HEK293 (cell line): ENCODE results near the gene ZNF681.
"Not testable (repeated sequence)": the region's sequence is repeated elsewhere in the genome, so short reads cannot be mapped to it uniquely, and the experiment has no call there.

Source experiments
- CTCF ChIA-PET: fragments of 350-600 bp; formaldehyde crosslinking; extraction: SDS; loops from one replicate; lab custom pipeline; 2021; ENCODE audit warnings: antibody characterized with exemption; lab: Yijun Ruan, JAX
- POLR2A ChIA-PET: fragments of 300-600 bp; formaldehyde crosslinking; extraction: SDS; loops from one replicate; lab custom pipeline; 2020; ENCODE audit warnings: antibody characterized with exemption, inconsistent platforms; lab: Yijun Ruan, JAX
- H3K27ac ChIP-seq: fragments of 200-500 bp; sonication (Bioruptor generic); 2 replicates; pipeline ENCODE4 v1.5.1; 2014; ENCODE audit warnings: low read depth, low read length, control low read depth, inconsistent platforms; ENCODE audit errors: extremely low read depth
- H3K36me3 ChIP-seq, 2 experiments: fragments of 200-500 bp in 1 of 2; sonication (Bioruptor generic) in 1 of 2; 1 replicate in 1 of 2; 2 replicates in 1 of 2; pipeline ENCODE4 v1.5.1; 2014 to 2017; ENCODE audit warnings: inconsistent platforms in 2 of 2, low read length in 2 of 2; ENCODE audit not compliant: control insufficient read depth in 2 of 2, insufficient read depth in 1 of 2
- H3K4me1 ChIP-seq: fragments of 200-500 bp; sonication (Bioruptor generic); 2 replicates; pipeline ENCODE4 v1.5.1; 2014; ENCODE audit warnings: mild to moderate bottlenecking, low read length, inconsistent platforms; ENCODE audit not compliant: control insufficient read depth, insufficient read depth
- H3K4me3 ChIP-seq: 2 replicates; pipeline ENCODE4 v1.5.1; 2011; ENCODE audit warnings: low read depth, mild to moderate bottlenecking, control low read depth, low read length, moderate library complexity
- H3K9me3 ChIP-seq: fragments of 200-500 bp; sonication (Bioruptor generic); 2 replicates; pipeline ENCODE4 v1.5.1; 2014; ENCODE audit warnings: low read depth, low read length, inconsistent platforms; ENCODE audit not compliant: control insufficient read depth, insufficient read depth
- BCL11A ChIP-seq: fragments of 450-650 bp; formaldehyde crosslinking; IDR thresholded peaks from 2 replicates; pipeline ENCODE4 v1.5.1; 2016; ENCODE audit warnings: low read depth, missing biosample characterization, missing genetic modification characterization
- HOXA7 ChIP-seq: sonication (generic); formaldehyde crosslinking; IDR thresholded peaks from 2 replicates; pipeline ENCODE4 v1.8.1; 2022; ENCODE audit warnings: missing genetic modification reagents, borderline replicate concordance
- IKZF3 ChIP-seq: fragments of 450-650 bp; IDR thresholded peaks from 2 replicates; pipeline ENCODE4 v1.5.0; 2018; ENCODE audit warnings: missing biosample characterization, mild to moderate bottlenecking, missing genetic modification characterization, moderate library complexity
- OSR2 ChIP-seq: fragments of 450-650 bp; formaldehyde crosslinking; IDR thresholded peaks from 2 replicates; pipeline ENCODE4 v1.5.1; 2016; ENCODE audit warnings: missing biosample characterization, missing genetic modification characterization
- SETDB1 ChIP-seq: IDR thresholded peaks from one replicate; pipeline ENCODE4 v1.6.1; 2017; ENCODE audit warnings: mild to moderate bottlenecking, low read length, moderate library complexity, mixed read lengths; ENCODE audit not compliant: insufficient read length
- TRIM28 ChIP-seq: IDR thresholded peaks from 2 replicates; pipeline ENCODE4 v1.6.1; 2011; ENCODE audit warnings: low read length, control low read depth, borderline replicate concordance
- ZBTB48 ChIP-seq: fragments of 450-650 bp; formaldehyde crosslinking; IDR thresholded peaks from 2 replicates; pipeline ENCODE4 v1.5.1; 2016; ENCODE audit warnings: missing biosample characterization, missing genetic modification characterization
- ZFP69B ChIP-seq: fragments of 450-650 bp; formaldehyde crosslinking; IDR thresholded peaks from 2 replicates; pipeline ENCODE4 v1.5.1; 2016; ENCODE audit warnings: missing biosample characterization, missing genetic modification characterization
- ZNF121 ChIP-seq: fragments of 450-650 bp; formaldehyde crosslinking; IDR thresholded peaks from 2 replicates; pipeline ENCODE4 v1.5.1; 2016; ENCODE audit warnings: missing biosample characterization, missing genetic modification characterization
- ZNF132 ChIP-seq: fragments of 450-650 bp; formaldehyde crosslinking; IDR thresholded peaks from 2 replicates; pipeline ENCODE4 v1.5.1; 2017; ENCODE audit warnings: missing biosample characterization, missing genetic modification characterization, borderline replicate concordance
- ZNF138 ChIP-seq: fragments of 450-650 bp; formaldehyde crosslinking; IDR thresholded peaks from 2 replicates; pipeline ENCODE4 v1.5.1; 2016; ENCODE audit warnings: missing biosample characterization, missing genetic modification characterization, borderline replicate concordance
- ZNF214 ChIP-seq: fragments of 450-650 bp; formaldehyde crosslinking; IDR thresholded peaks from 2 replicates; pipeline ENCODE4 v1.5.1; 2017; ENCODE audit warnings: missing biosample characterization, mild to moderate bottlenecking, missing genetic modification characterization, borderline replicate concordance
- ZNF501 ChIP-seq: fragments of 450-650 bp; formaldehyde crosslinking; IDR thresholded peaks from 2 replicates; pipeline ENCODE4 v1.5.1; 2016; ENCODE audit warnings: missing biosample characterization, missing genetic modification characterization
- ZNF544 ChIP-seq: fragments of 450-650 bp; formaldehyde crosslinking; IDR thresholded peaks from 2 replicates; pipeline ENCODE4 v1.5.0; 2017; ENCODE audit warnings: missing biosample characterization, missing genetic modification characterization
- ZNF560 ChIP-seq: fragments of 450-650 bp; formaldehyde crosslinking; IDR thresholded peaks from 2 replicates; pipeline ENCODE4 v1.5.1; 2017; ENCODE audit warnings: missing biosample characterization, missing genetic modification characterization, borderline replicate concordance
- ZNF600 ChIP-seq: fragments of 450-650 bp; formaldehyde crosslinking; IDR thresholded peaks from 2 replicates; pipeline ENCODE4 v1.5.1; 2016; ENCODE audit warnings: missing biosample characterization, missing genetic modification characterization
- ZNF777 ChIP-seq: fragments of 450-650 bp; formaldehyde crosslinking; IDR thresholded peaks from 2 replicates; pipeline ENCODE4 v1.5.1; 2017; ENCODE audit warnings: missing biosample characterization, missing genetic modification characterization, borderline replicate concordance
- ZNF837 ChIP-seq: fragments of 450-650 bp; formaldehyde crosslinking; IDR thresholded peaks from 2 replicates; pipeline ENCODE4 v1.5.1; 2016; ENCODE audit warnings: missing biosample characterization, missing genetic modification characterization
- TF ChIP-seq, protein P1 (sequence below): fragments of 450-650 bp; formaldehyde crosslinking; IDR thresholded peaks from 2 replicates; pipeline ENCODE4 v1.5.1; 2016; ENCODE audit warnings: missing biosample characterization, missing genetic modification characterization
- TF ChIP-seq, protein P2 (sequence below): fragments of 450-650 bp; formaldehyde crosslinking; IDR thresholded peaks from 2 replicates; pipeline ENCODE4 v1.5.1; 2016; ENCODE audit warnings: missing biosample characterization, missing genetic modification characterization

Gene ZNF681

DNA sequence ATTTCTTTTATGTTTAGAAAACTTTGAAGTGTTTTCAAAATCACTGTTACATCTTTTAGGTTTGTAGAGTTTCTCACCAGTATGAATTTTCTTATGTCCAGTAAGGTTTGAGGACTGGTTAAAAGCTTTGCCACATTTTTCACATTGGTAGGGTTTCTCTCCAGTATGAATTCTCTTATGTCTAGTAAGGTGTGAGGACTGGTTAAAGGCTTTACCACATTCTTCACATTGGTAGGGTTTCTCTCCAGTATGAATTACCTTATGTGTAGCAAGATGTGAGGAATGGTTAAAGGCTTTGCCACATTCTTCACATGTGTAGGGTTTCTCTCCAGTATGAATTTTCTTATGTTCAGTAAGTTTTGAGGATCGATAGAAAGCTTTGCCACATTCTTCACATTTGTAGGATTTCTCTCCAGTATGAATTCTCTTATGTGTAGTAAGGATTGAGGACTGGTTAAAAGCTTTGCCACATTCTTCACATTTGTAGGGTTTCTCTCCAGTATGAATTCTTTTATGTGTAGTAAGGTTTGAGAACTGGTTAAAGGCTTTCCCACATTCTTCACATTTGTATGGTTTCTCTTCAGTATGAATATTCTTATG is 15.0 kb downstream of the ZNF681 start:
- H3K4me3 ChIP-seq, H3K9me3 ChIP-seq, H3K4me1 ChIP-seq, POLR2A ChIA-PET, H3K27ac ChIP-seq, CTCF ChIA-PET, H3K36me3 ChIP-seq: not testable (repeated sequence)
- TF ChIP-seq TRIM28 (peak; percentile 38; the same call in 1 of the 2 replicates), SETDB1 (peak; percentile 82)

DNA sequence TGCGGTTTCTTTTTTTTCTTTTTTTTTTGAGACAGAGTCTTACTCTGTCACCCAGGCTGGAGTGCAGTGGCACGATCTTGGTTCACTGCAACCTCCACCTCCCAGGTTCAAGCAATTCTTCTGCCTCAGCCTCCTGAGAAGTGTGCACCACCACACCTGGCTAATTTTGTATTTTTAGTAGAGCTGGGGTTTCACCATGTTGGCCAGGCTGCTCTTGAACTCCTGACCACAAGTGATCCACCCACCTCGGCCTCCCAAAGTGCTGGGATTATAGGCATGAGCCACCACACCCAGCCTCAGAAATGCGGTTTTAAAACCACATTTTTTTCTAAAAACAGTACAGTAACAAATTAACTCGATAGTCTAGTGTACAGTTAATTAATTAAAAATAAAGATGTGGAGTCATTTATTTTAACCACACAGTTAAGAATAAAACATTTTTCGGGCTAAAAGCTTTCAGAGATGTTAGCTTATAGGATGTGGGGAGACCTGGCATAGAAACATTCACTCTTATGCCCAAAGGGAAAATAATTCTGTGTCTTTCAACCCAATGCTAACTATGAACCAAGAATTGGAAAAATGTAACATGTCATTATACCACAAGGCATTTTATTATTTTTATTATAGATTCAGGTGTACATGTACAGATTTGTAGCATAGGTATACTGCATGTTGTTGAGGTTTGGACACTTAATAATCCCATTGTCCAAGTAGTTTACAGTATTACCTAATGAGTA is 27.8 kb downstream of the ZNF681 start:
- H3K27ac ChIP-seq, H3K4me1 ChIP-seq, H3K4me3 ChIP-seq, CTCF ChIA-PET, POLR2A ChIA-PET, H3K36me3 ChIP-seq, H3K9me3 ChIP-seq: not testable (repeated sequence)

DNA sequence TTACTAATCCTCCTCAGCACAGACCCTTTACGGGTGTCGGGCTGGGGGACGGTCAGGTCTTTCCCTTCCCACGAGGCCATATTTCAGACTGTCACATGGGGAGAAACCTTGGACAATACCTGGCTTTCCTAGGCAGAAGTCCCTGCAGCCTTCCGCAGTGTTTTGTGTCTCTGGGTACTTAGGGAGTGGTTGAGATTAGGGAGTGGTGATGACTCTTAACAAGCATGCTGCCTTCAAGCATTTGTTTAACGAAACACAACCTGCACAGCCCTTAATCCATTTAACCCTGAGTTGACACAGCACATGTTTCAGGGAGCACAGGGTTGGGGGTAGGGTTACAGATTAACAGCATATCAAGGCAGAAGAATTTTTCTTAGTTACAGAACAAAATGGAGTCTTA is 34.5 kb downstream of the ZNF681 start:
- H3K9me3 ChIP-seq, H3K36me3 ChIP-seq, H3K27ac ChIP-seq, CTCF ChIA-PET, H3K4me3 ChIP-seq, POLR2A ChIA-PET, H3K4me1 ChIP-seq: not testable (repeated sequence)

DNA sequence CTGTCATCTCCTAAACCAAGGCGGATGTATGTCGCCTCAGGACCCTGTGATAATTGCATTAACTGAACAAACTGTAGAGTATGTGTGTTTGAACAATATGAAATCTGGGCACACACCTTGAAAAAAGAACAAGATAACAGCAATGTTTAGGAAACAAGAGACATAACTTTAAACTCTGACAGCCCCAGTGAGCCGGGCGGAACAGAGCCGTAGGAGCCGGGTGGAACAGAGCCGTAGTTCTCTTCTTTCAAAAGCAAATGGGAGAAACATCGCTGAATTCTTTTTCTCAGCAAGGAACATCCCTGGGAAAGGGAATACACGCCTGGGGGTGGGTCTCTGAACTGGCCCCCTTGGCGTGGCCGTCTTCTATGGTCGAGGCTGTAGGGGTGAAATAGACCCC is 39.9 kb downstream of the ZNF681 start:
- H3K4me1 ChIP-seq, result no peaks in the 10 kb centered on the region
- CTCF ChIA-PET, result no interaction called here
- no peak for TF ChIP-seq ZBTB48 (tag by site-specific recombination)
- TF ChIP-seq ZNF501 (tag by site-specific recombination), result no peak
- TF ChIP-seq ZNF777 (tag by site-specific recombination), result no peak
- TF ChIP-seq ZNF214, result no peak
- no peak for TF ChIP-seq ZFP69B (tag by site-specific recombination)
- TF ChIP-seq IKZF3, result no peak
- no peak for TF ChIP-seq ZNF837 (tag by site-specific recombination)
- TF ChIP-seq HOXA7 (CRISPR knock-in tag), result no peak
- TF ChIP-seq ZNF600, result no peak
- no peak for TF ChIP-seq BCL11A (tag by site-specific recombination)
- no peak for TF ChIP-seq ZNF138 (tag by site-specific recombination)
- TF ChIP-seq, protein P1, sequence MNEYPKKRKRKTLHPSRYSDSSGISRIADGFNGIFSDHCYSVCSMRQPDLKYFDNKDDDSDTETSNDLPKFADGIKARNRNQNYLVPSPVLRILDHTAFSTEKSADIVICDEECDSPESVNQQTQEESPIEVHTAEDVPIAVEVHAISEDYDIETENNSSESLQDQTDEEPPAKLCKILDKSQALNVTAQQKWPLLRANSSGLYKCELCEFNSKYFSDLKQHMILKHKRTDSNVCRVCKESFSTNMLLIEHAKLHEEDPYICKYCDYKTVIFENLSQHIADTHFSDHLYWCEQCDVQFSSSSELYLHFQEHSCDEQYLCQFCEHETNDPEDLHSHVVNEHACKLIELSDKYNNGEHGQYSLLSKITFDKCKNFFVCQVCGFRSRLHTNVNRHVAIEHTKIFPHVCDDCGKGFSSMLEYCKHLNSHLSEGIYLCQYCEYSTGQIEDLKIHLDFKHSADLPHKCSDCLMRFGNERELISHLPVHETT (tag by site-specific recombination), result no peak
- TF ChIP-seq, all 188 proteins: peak for 0
- no peak overlapping the region for H3K4me3 ChIP-seq
- H3K27ac ChIP-seq, result no peak overlapping the region
- H3K36me3 ChIP-seq, result no peaks in the 10 kb centered on the region
- POLR2A ChIA-PET, result no interaction called here
- H3K9me3 ChIP-seq, result no peaks in the 10 kb centered on the region

DNA sequence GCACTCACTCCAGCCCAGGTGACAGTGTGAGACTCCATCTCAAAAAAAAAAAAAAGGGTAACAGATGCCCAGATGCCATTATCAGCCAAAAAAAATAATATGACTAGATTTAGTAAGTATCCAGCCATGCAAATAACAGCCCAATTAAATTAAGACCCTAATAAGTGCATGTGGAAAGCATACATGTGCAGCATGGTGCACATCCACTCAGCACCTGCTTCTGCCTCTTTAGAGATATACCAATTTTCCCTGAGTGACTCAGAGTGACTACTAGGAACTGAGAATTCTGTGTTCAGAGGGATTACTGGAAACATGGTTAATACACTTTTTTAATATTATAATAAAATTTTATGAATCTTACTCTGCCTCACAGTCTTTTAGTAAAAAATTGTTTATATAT is 41.9 kb downstream of the ZNF681 start:
- Histone ChIP-seq H3K4me1 (no peaks in the 10 kb centered on the region), H3K36me3 (no peaks in the 10 kb centered on the region), H3K9me3 (no peaks in the 10 kb centered on the region), H3K27ac (no peak overlapping the region), H3K4me3 (no peak overlapping the region)
- POLR2A ChIA-PET, result no interaction called here
- CTCF ChIA-PET, result no interaction called here
- TF ChIP-seq ZNF121 (tag by site-specific recombination), result no peak
- no peak for TF ChIP-seq ZNF560
- no peak for TF ChIP-seq ZNF544 (tag by site-specific recombination)
- TF ChIP-seq OSR2 (tag by site-specific recombination), result no peak
- TF ChIP-seq, protein P2, sequence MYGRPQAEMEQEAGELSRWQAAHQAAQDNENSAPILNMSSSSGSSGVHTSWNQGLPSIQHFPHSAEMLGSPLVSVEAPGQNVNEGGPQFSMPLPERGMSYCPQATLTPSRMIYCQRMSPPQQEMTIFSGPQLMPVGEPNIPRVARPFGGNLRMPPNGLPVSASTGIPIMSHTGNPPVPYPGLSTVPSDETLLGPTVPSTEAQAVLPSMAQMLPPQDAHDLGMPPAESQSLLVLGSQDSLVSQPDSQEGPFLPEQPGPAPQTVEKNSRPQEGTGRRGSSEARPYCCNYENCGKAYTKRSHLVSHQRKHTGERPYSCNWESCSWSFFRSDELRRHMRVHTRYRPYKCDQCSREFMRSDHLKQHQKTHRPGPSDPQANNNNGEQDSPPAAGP (tag by site-specific recombination), result no peak
- TF ChIP-seq, protein P1 (tag by site-specific recombination), result no peak
- no peak for TF ChIP-seq ZNF132 (tag by site-specific recombination)
